HepG2 (cell line): ENCODE data around the gene TTC6. TPM values are rescaled to one million over a fixed set of nuclear protein-coding genes. Genes with fewer than 3 reads are reported as not detected.

ENCODE experiments used
- POLR2A ChIP-seq, 2 experiments: IDR thresholded peaks; 2 replicates each; pipeline ENCODE4 v1.6.1; 2011; ENCODE audit warnings: low read depth in 2 of 2, low read length in 2 of 2, mild to moderate bottlenecking in 1 of 2, moderate library complexity in 1 of 2; ENCODE audit not compliant: insufficient read depth in 1 of 2
- RFX1 ChIP-seq: fragments of 450-650 bp; IDR thresholded peaks from 2 replicates; pipeline ENCODE4 v1.6.1; 2017
- SMAD1 ChIP-seq: sonication (generic); formaldehyde crosslinking; IDR thresholded peaks from 2 replicates; pipeline ENCODE4 v1.4.0; 2020; ENCODE audit warnings: missing genetic modification reagents, low read depth, mild to moderate bottlenecking, borderline replicate concordance
- ZHX2 ChIP-seq, 2 experiments: sonication (generic) in 1 of 2; formaldehyde crosslinking in 1 of 2; IDR thresholded peaks; 2 replicates each; pipeline versions ENCODE4 v1.6.1 to v1.9.0; 2014 to 2022; ENCODE audit warnings: antibody characterized with exemption in 1 of 2, borderline replicate concordance in 1 of 2, inconsistent platforms in 1 of 2, low read depth in 1 of 2, missing genetic modification reagents in 1 of 2
- ZNF607 ChIP-seq: sonication (generic); formaldehyde crosslinking; IDR thresholded peaks from 2 replicates; pipeline ENCODE4 v1.5.1; 2020; ENCODE audit warnings: missing genetic modification reagents, mild to moderate bottlenecking, borderline replicate concordance
- ZNF609 ChIP-seq: sonication (generic); formaldehyde crosslinking; IDR thresholded peaks from 2 replicates; pipeline ENCODE4 v1.4.0; 2020; ENCODE audit warnings: mild to moderate bottlenecking, missing genetic modification reagents, borderline replicate concordance
- polyA plus RNA-seq, 8 experiments: library from polyadenylated mRNA; depleted of rRNA in 3 of 8; stranded (reverse) in 7 of 8; unstranded in 1 of 8; fragments of >200 nt; fragmentation: Illumina TruSeq in 4 of 8; extraction: Trizol in 4 of 8; gene quantifications; 2 replicates each; pipeline versions ENCODE4 v1.2.1 to v1.2.3, GENCODE V29; 2011 to 2016; ENCODE audit warnings: low read depth in 4 of 8, missing spikeins in 1 of 8, mixed read lengths in 1 of 8; ENCODE audit not compliant: insufficient read depth in 1 of 8
- total RNA-seq, 5 experiments: library from RNA; depleted of rRNA; stranded (reverse); fragments of >200 nt; fragmentation: Illumina TruSeq; extraction: Trizol; gene quantifications; 2 replicates each; pipeline ENCODE4 v1.2.3, GENCODE V29; 2016; ENCODE audit warnings: low read depth in 1 of 5
- TF ChIP-seq, protein P1 (sequence below): sonication (generic); formaldehyde crosslinking; IDR thresholded peaks from 2 replicates; pipeline ENCODE4 v1.9.0; 2021; ENCODE audit warnings: mild to moderate bottlenecking, missing genetic modification reagents

Gene TTC6
- total and polyA plus RNA-seq, 2 of the 13 experiments (the other 11 are each of a cell fraction or from before 2014, with no cell fraction given): 9.3 to 27.4 TPM

GRCh38 chr14:37587881-37588666 is 7.4 kb upstream of the TTC6 start (continued):
- peak; percentile 61; the same call in 1 of the 2 replicates for TF ChIP-seq ZNF609
- TF ChIP-seq SMAD1 (CRISPR knock-in tag): 0 out of 2 replicates have a peak, but pooled peaks have one; percentile 94
- peak in 1 of 2 experiments; percentile 79; a peak in 2 of 4 replicates for TF ChIP-seq POLR2A (IDR thresholded peaks at IDR 0.05; ENCODE audit: insufficient read depth in 1 of 2, low read depth in 2 of 2, low read length in 2 of 2)
- TF ChIP-seq ZHX2 (IDR thresholded peaks at IDR 0.05; ENCODE audit: low read depth): peak; percentile 62; the same call in 1 of the 2 replicates
- peak; percentile 91; the same call in 1 of the 2 replicates for TF ChIP-seq ZHX2 (CRISPR knock-in tag; IDR thresholded peaks at IDR 0.05; ENCODE audit: borderline replicate concordance)
- TF ChIP-seq RFX1: no peak
- TF ChIP-seq, protein P1, sequence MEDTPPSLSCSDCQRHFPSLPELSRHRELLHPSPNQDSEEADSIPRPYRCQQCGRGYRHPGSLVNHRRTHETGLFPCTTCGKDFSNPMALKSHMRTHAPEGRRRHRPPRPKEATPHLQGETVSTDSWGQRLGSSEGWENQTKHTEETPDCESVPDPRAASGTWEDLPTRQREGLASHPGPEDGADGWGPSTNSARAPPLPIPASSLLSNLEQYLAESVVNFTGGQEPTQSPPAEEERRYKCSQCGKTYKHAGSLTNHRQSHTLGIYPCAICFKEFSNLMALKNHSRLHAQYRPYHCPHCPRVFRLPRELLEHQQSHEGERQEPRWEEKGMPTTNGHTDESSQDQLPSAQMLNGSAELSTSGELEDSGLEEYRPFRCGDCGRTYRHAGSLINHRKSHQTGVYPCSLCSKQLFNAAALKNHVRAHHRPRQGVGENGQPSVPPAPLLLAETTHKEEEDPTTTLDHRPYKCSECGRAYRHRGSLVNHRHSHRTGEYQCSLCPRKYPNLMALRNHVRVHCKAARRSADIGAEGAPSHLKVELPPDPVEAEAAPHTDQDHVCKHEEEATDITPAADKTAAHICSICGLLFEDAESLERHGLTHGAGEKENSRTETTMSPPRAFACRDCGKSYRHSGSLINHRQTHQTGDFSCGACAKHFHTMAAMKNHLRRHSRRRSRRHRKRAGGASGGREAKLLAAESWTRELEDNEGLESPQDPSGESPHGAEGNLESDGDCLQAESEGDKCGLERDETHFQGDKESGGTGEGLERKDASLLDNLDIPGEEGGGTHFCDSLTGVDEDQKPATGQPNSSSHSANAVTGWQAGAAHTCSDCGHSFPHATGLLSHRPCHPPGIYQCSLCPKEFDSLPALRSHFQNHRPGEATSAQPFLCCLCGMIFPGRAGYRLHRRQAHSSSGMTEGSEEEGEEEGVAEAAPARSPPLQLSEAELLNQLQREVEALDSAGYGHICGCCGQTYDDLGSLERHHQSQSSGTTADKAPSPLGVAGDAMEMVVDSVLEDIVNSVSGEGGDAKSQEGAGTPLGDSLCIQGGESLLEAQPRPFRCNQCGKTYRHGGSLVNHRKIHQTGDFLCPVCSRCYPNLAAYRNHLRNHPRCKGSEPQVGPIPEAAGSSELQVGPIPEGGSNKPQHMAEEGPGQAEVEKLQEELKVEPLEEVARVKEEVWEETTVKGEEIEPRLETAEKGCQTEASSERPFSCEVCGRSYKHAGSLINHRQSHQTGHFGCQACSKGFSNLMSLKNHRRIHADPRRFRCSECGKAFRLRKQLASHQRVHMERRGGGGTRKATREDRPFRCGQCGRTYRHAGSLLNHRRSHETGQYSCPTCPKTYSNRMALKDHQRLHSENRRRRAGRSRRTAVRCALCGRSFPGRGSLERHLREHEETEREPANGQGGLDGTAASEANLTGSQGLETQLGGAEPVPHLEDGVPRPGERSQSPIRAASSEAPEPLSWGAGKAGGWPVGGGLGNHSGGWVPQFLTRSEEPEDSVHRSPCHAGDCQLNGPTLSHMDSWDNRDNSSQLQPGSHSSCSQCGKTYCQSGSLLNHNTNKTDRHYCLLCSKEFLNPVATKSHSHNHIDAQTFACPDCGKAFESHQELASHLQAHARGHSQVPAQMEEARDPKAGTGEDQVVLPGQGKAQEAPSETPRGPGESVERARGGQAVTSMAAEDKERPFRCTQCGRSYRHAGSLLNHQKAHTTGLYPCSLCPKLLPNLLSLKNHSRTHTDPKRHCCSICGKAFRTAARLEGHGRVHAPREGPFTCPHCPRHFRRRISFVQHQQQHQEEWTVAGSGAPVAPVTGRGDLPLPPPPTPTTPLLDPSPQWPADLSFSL: peak; percentile 51; the same call in 1 of the 2 replicates
- TF ChIP-seq ZNF607 (CRISPR knock-in tag): peak; percentile 77
